Activated CD8-positive, alpha-beta T cell treated with anti-CD3 and anti-CD28 coated beads, Interleukin-2, amount 10 ng/mL, durations not matched to agents 7 days and 5 days (primary cell): ENCODE results near the gene RHOB. TPM values are rescaled to one million over a fixed set of nuclear protein-coding genes. Genes with fewer than 3 reads are reported as not detected.

Source experiments
- ATAC-seq: fragments of 150-1000 bp; cut with Tn5 transposase; one replicate; pipeline ENCODE4 v1.10.0; 2021; ENCODE audit warnings: moderate library complexity
- CTCF ChIA-PET: fragments of 350-600 bp; sonication (Branson Sonifier 250); formaldehyde crosslinking; loops from one replicate; lab custom pipeline; 2021; ENCODE audit warnings: antibody characterized with exemption; lab: Charles Lee
- POLR2A ChIA-PET: fragments of 350-600 bp; sonication (Branson Sonifier 250); formaldehyde crosslinking; loops from one replicate; lab custom pipeline; 2021; ENCODE audit warnings: antibody characterized with exemption; lab: Charles Lee
- DNase-seq: peaks from one replicate; pipeline ENCODE4 v3.0.0-alpha.2; 2020
- H3K27ac Mint-ChIP-seq: one replicate; pipeline ENCODE4 v1.8.0; 2021; ENCODE audit warnings: mild to moderate bottlenecking, mixed read lengths
- H3K27me3 Mint-ChIP-seq: one replicate; pipeline ENCODE4 v1.8.0; 2021; ENCODE audit warnings: low read depth, mixed read lengths
- H3K36me3 Mint-ChIP-seq: one replicate; pipeline ENCODE4 v1.8.0; 2021; ENCODE audit warnings: low read depth, mixed read lengths
- H3K4me1 Mint-ChIP-seq: one replicate; pipeline ENCODE4 v1.8.0; 2021; ENCODE audit warnings: low read depth, mixed read lengths
- H3K4me3 Mint-ChIP-seq: one replicate; pipeline ENCODE4 v1.8.0; 2021; ENCODE audit warnings: mild to moderate bottlenecking, mixed read lengths
- H3K9me3 Mint-ChIP-seq: one replicate; pipeline ENCODE4 v1.8.0; 2022; ENCODE audit warnings: mixed read lengths; ENCODE audit not compliant: insufficient read depth
- total RNA-seq, 2 experiments: library from RNA; stranded (reverse); gene quantifications; one replicate each; pipeline ENCODE4 v1.2.3, GENCODE V29; 2021

The RHOB gene
- total RNA-seq, 2 experiments from 2014 or later, result 1.2 to 1.3 TPM

GRCh38 chr2:20449501-20450200, 2.8 kb downstream of the RHOB start:
- ChIA-PET CTCF (interaction anchor here (0.8 to 2.5 kb wide), 3 partner anchors 8 to 202 kb away, joined by 4 to 14 read pairs (median 4); no protein-coding TSS in a partner anchor), POLR2A (interaction anchor here (0.6 to 0.8 kb wide), 4 partner anchors 8 to 203 kb away, joined by 3 read pairs; no protein-coding TSS in a partner anchor)
- peaks cover 4% of the 10 kb centered on the region for H3K4me1 Mint-ChIP-seq
- no peaks in the 10 kb centered on the region for H3K36me3 Mint-ChIP-seq
- ATAC-seq (no peak), DNase-seq (no peak)
- H3K27me3 Mint-ChIP-seq, result peaks cover 39% of the 10 kb centered on the region
- H3K9me3 Mint-ChIP-seq, result no peaks in the 10 kb centered on the region
- H3K27ac Mint-ChIP-seq, result no peak overlapping the region
- no peak overlapping the region for H3K4me3 Mint-ChIP-seq

DNA sequence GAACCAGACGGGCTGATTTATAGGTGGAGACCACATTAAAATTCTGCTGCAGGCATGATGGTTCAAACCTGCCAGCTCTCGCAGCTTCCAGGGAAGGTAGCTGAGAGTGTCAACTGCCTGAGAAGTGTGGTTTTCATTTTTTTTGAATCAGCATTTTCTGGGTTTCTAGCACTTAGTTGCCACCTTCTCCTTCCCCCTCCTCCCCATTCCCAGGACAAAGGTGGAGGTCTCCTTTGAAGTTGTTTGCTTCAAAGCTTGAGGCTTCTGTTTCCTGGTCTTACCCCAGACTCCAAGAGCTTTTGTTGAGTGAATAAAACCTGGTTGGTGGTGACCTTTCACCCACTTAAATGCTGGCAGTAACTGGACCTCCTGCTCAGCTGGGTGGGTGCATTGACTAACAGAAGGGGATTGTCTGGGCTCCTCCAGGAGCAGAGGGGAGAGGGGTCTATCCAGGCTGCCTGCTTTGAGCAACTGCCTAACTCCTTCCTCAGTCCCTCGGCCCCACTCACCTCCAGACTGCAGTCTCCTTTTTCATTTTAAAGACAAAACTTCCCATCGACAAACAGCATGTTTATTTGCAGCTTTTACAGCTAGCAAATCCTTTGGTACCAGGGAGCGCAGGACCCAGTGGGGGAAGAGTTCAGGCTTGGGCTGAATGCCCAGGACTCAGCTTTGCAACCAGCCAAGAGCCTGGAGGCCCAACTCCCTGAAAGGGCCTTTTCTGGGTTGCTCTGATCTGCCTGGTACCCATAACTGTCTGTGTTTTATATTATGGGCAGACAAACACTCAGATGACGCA, 3.5 kb downstream of the RHOB start:
- no peak for DNase-seq
- H3K36me3 Mint-ChIP-seq, result no peaks in the 10 kb centered on the region
- no peak overlapping the region for H3K4me3 Mint-ChIP-seq
- H3K4me1 Mint-ChIP-seq, result peaks cover 4% of the 10 kb centered on the region
- peaks cover 35% of the 10 kb centered on the region for H3K27me3 Mint-ChIP-seq
- ATAC-seq, result no peak
- H3K9me3 Mint-ChIP-seq, result no peaks in the 10 kb centered on the region
- ChIA-PET POLR2A (interaction anchor here (0.6 to 0.8 kb wide), 3 partner anchors 10 to 202 kb away, joined by 3 read pairs; no protein-coding TSS in a partner anchor), CTCF (interaction anchor here (0.8 to 2.5 kb wide), 3 partner anchors 9 to 201 kb away, joined by 4 to 14 read pairs (median 4); no protein-coding TSS in a partner anchor)
- H3K27ac Mint-ChIP-seq, result no peak overlapping the region

- peaks cover 32% of the 10 kb centered on the region for H3K27me3 Mint-ChIP-seq
- ChIA-PET CTCF (interaction anchor here (1.2 to 2.5 kb wide), 3 partner anchors 9 to 192 kb away, joined by 4 to 14 read pairs (median 5); no protein-coding TSS in a partner anchor), POLR2A (no interaction called here)
- H3K4me3 Mint-ChIP-seq, result no peak overlapping the region
- H3K27ac Mint-ChIP-seq, result no peak overlapping the region
- no peak for DNase-seq
- ATAC-seq, result no peak
- no peaks in the 10 kb centered on the region for H3K9me3 Mint-ChIP-seq
- H3K36me3 Mint-ChIP-seq, result no peaks in the 10 kb centered on the region
- peaks cover 4% of the 10 kb centered on the region for H3K4me1 Mint-ChIP-seq
Measured at GRCh38 chr2:20451000-20451290, 4.1 kb downstream of the RHOB start.

GRCh38 chr2:20451341-20451740, 4.5 kb downstream of the RHOB start:
- no peak overlapping the region for H3K27ac Mint-ChIP-seq
- no peaks in the 10 kb centered on the region for H3K9me3 Mint-ChIP-seq
- H3K4me3 Mint-ChIP-seq, result no peak overlapping the region
- ChIA-PET POLR2A (no interaction called here), CTCF (interaction anchor here (1.2 to 2.5 kb wide), 2 partner anchors 184 to 192 kb away, joined by 5 to 14 read pairs; no protein-coding TSS in a partner anchor)
- H3K4me1 Mint-ChIP-seq, result peaks cover 4% of the 10 kb centered on the region
- peaks cover 32% of the 10 kb centered on the region for H3K27me3 Mint-ChIP-seq
- ATAC-seq (no peak), DNase-seq (no peak)
- H3K36me3 Mint-ChIP-seq, result no peaks in the 10 kb centered on the region

GRCh38 chr2:20451761-20452499, 5.1 kb downstream of the RHOB start:
- ATAC-seq, result no peak
- POLR2A ChIA-PET, result no interaction called here

DNA sequence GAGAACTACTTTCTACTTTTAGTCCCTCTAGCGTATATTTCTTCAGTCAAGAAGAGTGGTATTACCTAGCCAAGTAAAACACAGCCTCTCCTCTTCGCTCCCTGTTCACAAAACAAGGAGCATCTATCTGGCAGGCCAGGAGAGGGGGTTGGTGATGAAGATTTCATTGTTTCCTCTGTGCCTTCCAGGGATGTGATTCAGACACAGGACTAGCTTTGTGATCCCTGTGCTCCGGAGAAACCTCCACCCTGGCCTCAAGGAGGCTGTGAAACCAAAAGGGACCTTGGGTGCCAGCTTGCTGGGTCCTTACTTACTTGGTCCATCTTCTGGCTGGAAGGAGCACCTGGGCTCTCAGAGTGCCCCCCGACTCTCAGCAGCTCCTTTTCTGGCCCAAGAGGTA, 5.7 kb downstream of the RHOB start:
- Mint-ChIP-seq H3K27ac (no peak overlapping the region), H3K36me3 (no peaks in the 10 kb centered on the region), H3K4me3 (no peak overlapping the region), H3K4me1 (peaks cover 2% of the 10 kb centered on the region), H3K9me3 (no peaks in the 10 kb centered on the region), H3K27me3 (peaks cover 30% of the 10 kb centered on the region)
- ChIA-PET CTCF (interaction anchor here (1.3 to 2.0 kb wide), 2 partner anchors 189 to 198 kb away, joined by 3 to 9 read pairs; partner anchors contain the start of gene HS1BP3), POLR2A (no interaction called here)
- no peak for ATAC-seq
- DNase-seq, result no peak

More at GRCh38 chr2:20451761-20452499, 5.1 kb downstream of the RHOB start:
- Mint-ChIP-seq H3K36me3 (no peaks in the 10 kb centered on the region), H3K27me3 (peaks cover 32% of the 10 kb centered on the region), H3K4me1 (peaks cover 4% of the 10 kb centered on the region), H3K9me3 (no peaks in the 10 kb centered on the region), H3K27ac (no peak overlapping the region), H3K4me3 (no peak overlapping the region)
- CTCF ChIA-PET, result interaction anchor here (1.2 to 2.5 kb wide), 4 partner anchors 184 to 199 kb away, joined by 3 to 14 read pairs (median 7); partner anchors contain the start of gene HS1BP3
- no peak for DNase-seq

- Mint-ChIP-seq H3K36me3 (no peaks in the 10 kb centered on the region), H3K27ac (no peak overlapping the region), H3K9me3 (no peaks in the 10 kb centered on the region), H3K4me3 (no peak overlapping the region), H3K4me1 (no peaks in the 10 kb centered on the region), H3K27me3 (peaks cover 24% of the 10 kb centered on the region)
- CTCF ChIA-PET, result interaction anchor here (1.3 to 2.0 kb wide), 2 partner anchors 189 to 198 kb away, joined by 3 to 9 read pairs; partner anchors contain the start of gene HS1BP3
- POLR2A ChIA-PET, result no interaction called here
- ATAC-seq, result no peak
- DNase-seq, result no peak
Measured at GRCh38 chr2:20453087-20453486, 6.2 kb downstream of the RHOB start.

DNA sequence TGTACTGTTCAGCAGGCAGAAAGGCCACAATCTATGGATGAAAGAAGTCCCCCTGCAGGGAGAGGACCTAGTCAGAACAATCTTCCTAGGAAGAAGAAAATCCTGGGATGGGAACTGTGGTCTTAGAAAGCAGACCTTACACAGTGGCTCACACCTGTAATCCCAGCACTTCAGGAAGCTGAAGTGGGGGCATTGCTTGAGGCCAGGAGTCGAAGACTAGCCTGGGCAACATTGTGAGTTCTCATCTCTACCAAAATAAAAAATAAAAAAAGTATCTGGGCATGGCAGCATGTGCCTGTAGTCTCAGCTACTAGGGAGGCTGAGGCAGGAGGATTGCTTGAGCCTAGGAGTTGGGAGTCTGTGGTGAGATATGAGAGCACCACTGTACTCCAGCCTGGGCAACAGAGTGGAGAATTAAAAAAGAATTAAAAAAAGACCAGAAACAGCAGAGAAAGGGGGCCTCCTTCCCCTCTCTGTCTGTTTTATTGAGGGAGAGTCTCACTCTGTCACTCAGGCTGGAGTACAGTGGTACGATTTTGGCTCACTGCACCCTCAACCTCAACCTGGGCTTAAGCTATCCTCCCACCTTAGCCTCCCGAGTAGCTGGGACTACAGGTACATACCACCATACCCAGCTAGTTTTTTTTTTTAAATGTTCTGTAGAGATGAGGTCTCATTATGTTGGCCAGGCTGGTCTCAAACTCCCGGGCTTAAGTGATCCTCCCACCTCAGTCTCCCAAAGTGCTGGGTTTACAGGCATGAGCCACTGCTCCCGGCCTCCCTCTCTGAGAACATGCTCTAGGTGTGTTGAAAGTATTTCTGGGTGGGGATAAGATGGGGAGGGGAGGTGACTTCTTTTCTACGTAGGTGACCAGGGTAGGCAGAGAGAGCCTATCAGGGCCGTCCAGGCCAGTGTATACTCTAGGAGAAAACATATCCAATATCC, 7.4 kb downstream of the RHOB start:
- ChIA-PET CTCF (interaction anchor here (0.5 kb wide), 1 partner anchor 197 kb away, joined by 3 read pairs; no protein-coding TSS in a partner anchor), POLR2A (no interaction called here)
- ATAC-seq (no peak), DNase-seq (no peak)
- H3K9me3 Mint-ChIP-seq, result no peaks in the 10 kb centered on the region
- H3K4me1 Mint-ChIP-seq, result no peaks in the 10 kb centered on the region
- no peak overlapping the region for H3K27ac Mint-ChIP-seq
- no peak overlapping the region for H3K4me3 Mint-ChIP-seq
- H3K36me3 Mint-ChIP-seq, result no peaks in the 10 kb centered on the region
- H3K27me3 Mint-ChIP-seq, result peaks cover 16% of the 10 kb centered on the region

- Mint-ChIP-seq H3K27ac (no peak overlapping the region), H3K4me3 (no peak overlapping the region), H3K4me1 (no peaks in the 10 kb centered on the region), H3K27me3 (peaks cover 15% of the 10 kb centered on the region), H3K36me3 (no peaks in the 10 kb centered on the region), H3K9me3 (no peaks in the 10 kb centered on the region)
- CTCF ChIA-PET, result interaction anchor here (0.6 kb wide), 1 partner anchor 43 kb away, joined by 3 read pairs; no protein-coding TSS in a partner anchor
- no peak for ATAC-seq
- no peak for DNase-seq
- POLR2A ChIA-PET, result no interaction called here
Measured at GRCh38 chr2:20455076-20455587, 8.3 kb downstream of the RHOB start.

DNA sequence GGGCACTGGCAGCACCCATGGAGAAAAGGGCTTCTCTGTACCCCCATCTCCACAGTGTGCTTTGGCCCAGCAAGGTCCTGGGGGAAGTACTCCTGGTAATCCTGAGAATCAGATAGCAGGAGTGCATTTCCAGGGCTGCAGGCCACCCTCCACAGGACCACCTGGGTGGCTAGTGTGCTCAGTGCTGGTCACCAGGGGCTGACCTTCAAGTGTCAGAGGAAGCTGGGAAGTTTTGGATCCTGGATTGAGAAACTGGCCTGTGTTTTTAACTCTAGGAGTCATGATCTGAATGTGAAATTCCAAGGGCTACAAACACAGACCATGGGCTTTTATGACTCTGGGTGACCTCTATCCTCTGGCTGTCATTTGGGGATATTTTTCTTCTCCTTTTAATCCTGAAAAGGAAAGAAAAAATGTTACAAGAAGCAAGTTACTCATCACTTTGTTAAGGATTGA, 9.3 kb downstream of the RHOB start:
- POLR2A ChIA-PET, result no interaction called here

More for the DNA sequence above, 9.3 kb downstream of the RHOB start:
- H3K4me3 Mint-ChIP-seq, result no peak overlapping the region
- H3K27ac Mint-ChIP-seq, result no peak overlapping the region
- ATAC-seq, result no peak
- H3K27me3 Mint-ChIP-seq, result peaks cover 19% of the 10 kb centered on the region
- DNase-seq, result no peak
- H3K4me1 Mint-ChIP-seq, result no peaks in the 10 kb centered on the region
- H3K36me3 Mint-ChIP-seq, result no peaks in the 10 kb centered on the region
- CTCF ChIA-PET, result no interaction called here
- no peaks in the 10 kb centered on the region for H3K9me3 Mint-ChIP-seq
